Lung (tissue), 12 donors: ENCODE data around the gene PIK3R4. TPM values are rescaled to one million over a fixed set of nuclear protein-coding genes. Genes with fewer than 3 reads are reported as not detected.

Source experiments
- ATAC-seq: fragments of 200-7000 bp; cut with Tn5 transposase; one replicate; pipeline ENCODE4 v1.9.1; 2020; ENCODE audit warnings: moderate number of reproducible peaks; ENCODE audit not compliant: insufficient read depth, low FRiP score
- DNase-seq, 3 donors: peaks; one replicate each; pipeline ENCODE4 v3.0.0-alpha.2; 2013 to 2017
- H3K27ac ChIP-seq, 2 donors: one replicate each; pipeline ENCODE4 v1.5.1; 2013; ENCODE audit warnings: mild to moderate bottlenecking in 2 of 2, moderate library complexity in 2 of 2, control low read depth in 1 of 2, inconsistent platforms in 1 of 2, low read depth in 1 of 2, low read length in 1 of 2
- H3K27me3 ChIP-seq, 3 donors: one replicate each; pipeline ENCODE4 v1.5.1; 2013; ENCODE audit warnings: low read length in 2 of 3; ENCODE audit not compliant: control insufficient read depth in 3 of 3, insufficient read depth in 3 of 3
- H3K36me3 ChIP-seq, 4 donors: one replicate each; pipeline ENCODE4 v1.5.1; 2013; ENCODE audit warnings: low read length in 4 of 4, mild to moderate bottlenecking in 1 of 4, moderate library complexity in 1 of 4; ENCODE audit not compliant: control insufficient read depth in 4 of 4, insufficient read depth in 4 of 4
- H3K4me1 ChIP-seq, 5 donors: one replicate each; pipeline ENCODE4 v1.5.1; 2013; ENCODE audit warnings: low read length in 5 of 5, mild to moderate bottlenecking in 2 of 5, moderate library complexity in 1 of 5; ENCODE audit not compliant: control insufficient read depth in 5 of 5, insufficient read depth in 5 of 5
- H3K4me3 ChIP-seq: one replicate; pipeline ENCODE4 v1.5.1; 2013; ENCODE audit warnings: mild to moderate bottlenecking, control low read depth, moderate library complexity
- H3K9ac ChIP-seq, 2 donors: one replicate each; pipeline ENCODE4 v1.5.1; 2013; ENCODE audit warnings: low read length in 2 of 2, control low read depth in 1 of 2; ENCODE audit not compliant: insufficient read depth in 1 of 2
- H3K9me3 ChIP-seq, 4 donors: one replicate each; pipeline ENCODE4 v1.5.1; 2013; ENCODE audit warnings: low read length in 3 of 4, mild to moderate bottlenecking in 1 of 4, moderate library complexity in 1 of 4; ENCODE audit not compliant: control insufficient read depth in 4 of 4, insufficient read depth in 3 of 4
- WGBS, 2 donors: extraction: QIAGEN DNeasy Blood & Tissue Kit; methylation state at CpG; one replicate each; pipeline ENCODE4 v1.1.7; 2013; 5-methylcytosine and 5-hydroxymethylcytosine counted together
- polyA plus RNA-seq, 2 donors: library from polyadenylated mRNA; stranded (reverse); fragments of 200-250 nt; gene quantifications; one replicate each; pipeline ENCODE4 v1.2.1, GENCODE V29; 2013
- total RNA-seq, 2 donors: library from RNA; depleted of rRNA in 1 of 2; stranded (reverse); fragments of >200 nt in 1 of 2; gene quantifications; one replicate each; pipeline ENCODE4 v1.2.1, GENCODE V29; 2014 to 2021
- TF ChIP-seq, protein P1 (sequence below): IDR thresholded peaks from 2 replicates; pipeline ENCODE4 v1.5.1; 2012; ENCODE audit warnings: mild to moderate bottlenecking; ENCODE audit errors: control extremely low read depth, extremely low read depth
- donor health status: control.
- donor health status: control.
- donor health status: Bipolar disorder and iron deficiency.
- donor health status: healthy.
- donor health status: DM: yes; HTN: yes; CAD: no.

Gene PIK3R4
- total and polyA plus RNA-seq, 4 donors: 21.6 to 43.0 (median 25.8) TPM

DNA sequence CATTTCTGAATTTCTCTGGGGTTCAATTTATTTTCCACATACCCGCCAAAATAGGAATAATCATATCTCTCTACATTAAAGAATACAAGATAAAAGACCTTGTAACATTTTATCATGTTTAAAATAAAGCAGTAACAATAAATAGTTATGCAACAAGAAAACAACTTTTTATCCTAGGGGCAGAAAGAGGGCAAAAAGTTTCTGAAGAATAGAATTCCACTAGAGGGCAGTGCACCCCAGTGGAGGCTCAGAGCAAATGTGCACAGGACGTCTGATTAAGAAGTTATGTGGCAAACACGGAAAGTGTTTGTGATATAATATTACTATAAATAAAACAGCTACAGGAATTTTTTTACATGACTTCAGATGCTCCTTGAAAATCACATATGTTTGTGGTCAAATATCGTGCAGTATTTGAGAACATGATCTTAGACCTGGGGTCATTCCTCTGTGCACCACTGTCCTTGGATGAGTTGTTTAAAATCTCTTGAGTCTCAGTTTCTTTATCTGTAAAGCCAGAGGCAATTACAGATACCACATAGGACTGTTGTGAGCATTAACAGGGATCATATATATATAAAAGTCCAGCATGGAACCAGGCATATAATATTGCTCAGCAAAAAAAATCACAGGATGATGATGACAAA lies 13.2 kb upstream of the PIK3R4 start:
- DNase-seq (peak; percentile 58 to 79 (median 77)), ATAC-seq (peak; percentile 69)
- TF ChIP-seq, protein P1, sequence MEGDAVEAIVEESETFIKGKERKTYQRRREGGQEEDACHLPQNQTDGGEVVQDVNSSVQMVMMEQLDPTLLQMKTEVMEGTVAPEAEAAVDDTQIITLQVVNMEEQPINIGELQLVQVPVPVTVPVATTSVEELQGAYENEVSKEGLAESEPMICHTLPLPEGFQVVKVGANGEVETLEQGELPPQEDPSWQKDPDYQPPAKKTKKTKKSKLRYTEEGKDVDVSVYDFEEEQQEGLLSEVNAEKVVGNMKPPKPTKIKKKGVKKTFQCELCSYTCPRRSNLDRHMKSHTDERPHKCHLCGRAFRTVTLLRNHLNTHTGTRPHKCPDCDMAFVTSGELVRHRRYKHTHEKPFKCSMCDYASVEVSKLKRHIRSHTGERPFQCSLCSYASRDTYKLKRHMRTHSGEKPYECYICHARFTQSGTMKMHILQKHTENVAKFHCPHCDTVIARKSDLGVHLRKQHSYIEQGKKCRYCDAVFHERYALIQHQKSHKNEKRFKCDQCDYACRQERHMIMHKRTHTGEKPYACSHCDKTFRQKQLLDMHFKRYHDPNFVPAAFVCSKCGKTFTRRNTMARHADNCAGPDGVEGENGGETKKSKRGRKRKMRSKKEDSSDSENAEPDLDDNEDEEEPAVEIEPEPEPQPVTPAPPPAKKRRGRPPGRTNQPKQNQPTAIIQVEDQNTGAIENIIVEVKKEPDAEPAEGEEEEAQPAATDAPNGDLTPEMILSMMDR: peak; percentile 48
- H3K36me3 ChIP-seq: no peaks in the 10 kb centered on the region
- no peak overlapping the region for H3K9ac ChIP-seq
- H3K9me3 ChIP-seq: no peaks in the 10 kb centered on the region
- 1 to 2% methylated on average over 4 of the region's 4 CpGs for WGBS, 2 donors
- no peak overlapping the region for H3K27ac ChIP-seq
- H3K27me3 ChIP-seq: no peaks in the 10 kb centered on the region
- H3K4me1 ChIP-seq: no peaks in the 10 kb centered on the region
- H3K4me3 ChIP-seq: no peak overlapping the region

DNA sequence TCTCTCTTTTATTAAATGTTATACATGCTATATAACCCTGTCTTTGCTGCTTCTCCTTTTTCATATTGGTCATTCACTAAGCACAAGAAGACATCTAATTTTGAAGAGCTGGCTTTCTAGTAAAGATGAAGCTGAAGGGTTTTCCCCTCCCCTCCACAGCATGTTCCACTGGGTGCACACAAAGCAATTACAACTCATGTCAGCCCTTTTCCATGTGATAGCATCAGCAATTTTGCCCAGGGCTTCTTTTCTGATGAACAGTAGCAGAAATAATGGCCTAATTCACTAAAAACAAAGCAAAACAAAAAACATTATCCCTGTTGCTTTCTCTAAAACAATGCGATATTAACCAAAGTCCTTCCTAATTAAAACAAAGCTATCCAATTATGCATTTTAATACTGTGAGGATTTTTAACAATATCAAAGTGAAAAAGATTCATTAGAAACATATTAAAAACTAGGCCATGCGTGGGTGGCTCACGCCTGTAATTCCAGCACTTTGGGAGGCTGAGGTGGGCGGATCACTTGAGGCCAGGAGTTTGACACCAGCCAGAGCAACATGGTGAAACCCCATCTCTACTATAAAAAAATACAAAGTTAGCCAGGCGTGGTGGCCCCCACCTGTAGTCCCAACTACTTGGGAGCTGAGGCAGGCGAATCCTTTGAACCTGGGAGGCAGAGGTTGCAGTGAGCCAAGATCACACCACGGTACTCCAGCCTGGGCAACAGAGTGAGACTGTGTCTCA lies 12.2 kb upstream of the PIK3R4 start:
- no peaks in the 10 kb centered on the region for H3K9me3 ChIP-seq
- 87 to 92% methylated on average over 7 of the region's 7 CpGs for WGBS, 2 donors
- no peak overlapping the region for H3K4me3 ChIP-seq
- H3K36me3 ChIP-seq: no peaks in the 10 kb centered on the region
- no peak for DNase-seq
- H3K27me3 ChIP-seq: no peaks in the 10 kb centered on the region
- ATAC-seq: no peak
- no peak overlapping the region for H3K27ac ChIP-seq
- TF ChIP-seq, protein P1: no peak
- H3K9ac ChIP-seq: no peak overlapping the region
- H3K4me1 ChIP-seq: no peaks in the 10 kb centered on the region

DNA sequence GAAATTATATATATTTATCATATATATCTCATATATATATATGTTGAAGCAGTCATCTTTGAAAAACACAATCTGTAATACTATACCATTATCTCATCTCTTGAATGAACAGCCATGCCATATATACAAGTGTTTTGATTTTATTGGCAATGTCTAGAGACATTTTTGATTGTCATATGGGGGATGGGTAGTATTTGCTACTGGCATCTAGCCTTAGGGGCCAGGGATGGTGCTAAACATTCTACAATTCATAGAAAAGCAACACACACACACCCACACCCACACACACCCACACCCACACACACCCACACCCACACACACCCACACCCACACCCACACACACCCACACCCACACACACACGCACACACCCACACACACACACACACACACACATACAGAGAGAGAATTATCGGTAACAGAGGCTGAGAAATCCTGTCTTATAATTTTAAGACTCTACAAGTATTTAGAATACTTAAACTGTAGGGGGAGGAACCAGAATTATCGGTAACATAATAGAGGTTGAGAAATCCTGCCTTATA lies 11.1 kb upstream of the PIK3R4 start:
- no peaks in the 10 kb centered on the region for H3K9me3 ChIP-seq
- no peak overlapping the region for H3K27ac ChIP-seq
- DNase-seq: no peak
- TF ChIP-seq, protein P1: no peak
- no peaks in the 10 kb centered on the region for H3K4me1 ChIP-seq
- H3K9ac ChIP-seq: no peak overlapping the region
- no peak overlapping the region for H3K4me3 ChIP-seq
- H3K27me3 ChIP-seq: no peaks in the 10 kb centered on the region
- ATAC-seq: no peak
- 84% methylated on average over 3 of the region's 3 CpGs for WGBS, 2 donors
- no peaks in the 10 kb centered on the region for H3K36me3 ChIP-seq
